Measurements from ENCODE around the gene RNF11. TPM values are rescaled to one million over a fixed set of nuclear protein-coding genes. Genes with fewer than 3 reads are reported as not detected.

Gene RNF11
- polyA plus RNA-seq, 1 donor from 2014 or later: 210 TPM

- H3K9ac ChIP-seq (ENCODE audit: low read length): no peak overlapping the region
- TF ChIP-seq POLR2AphosphoS5 (IDR thresholded peaks at IDR 0.05) (no peak), SMC3 (conservative IDR thresholded peaks at IDR 0.05; ENCODE audit: poor library complexity) (peak; percentile 64), MXI1 (conservative IDR thresholded peaks at IDR 0.05; ENCODE audit: poor library complexity, severe bottlenecking) (no peak), CTCF (IDR thresholded peaks at IDR 0.05; ENCODE audit: poor library complexity, severe bottlenecking) (peak; percentile 73), RAD21 (conservative IDR thresholded peaks at IDR 0.05) (peak; percentile 58)
- H2AFZ ChIP-seq (ENCODE audit: low read depth, low read length): no peak overlapping the region
- H3K79me2 ChIP-seq (replicated peaks; ENCODE audit: insufficient read depth, low read length): no peaks in the 10 kb centered on the region
- H3K4me2 ChIP-seq (ENCODE audit: low read length): no peak overlapping the region
- H3K36me3 ChIP-seq (ENCODE audit: insufficient read depth, low read length): no peaks in the 10 kb centered on the region
- no peaks in the 10 kb centered on the region for H3K9me3 ChIP-seq (ENCODE audit: low read length)
- H3K9me2 ChIP-seq (ENCODE audit: insufficient read depth, low read length): no peaks in the 10 kb centered on the region
- H3K4me3 ChIP-seq (ENCODE audit: low read length): no peak overlapping the region
- no peaks in the 10 kb centered on the region for H3K27me3 ChIP-seq (ENCODE audit: insufficient read depth, low read depth, low read length)
- H3F3A ChIP-seq (ENCODE audit: insufficient read depth, low read length, poor library complexity, severe bottlenecking): no peaks in the 10 kb centered on the region
- H4K20me1 ChIP-seq (ENCODE audit: insufficient read depth): no peaks in the 10 kb centered on the region
- H3K27ac ChIP-seq (ENCODE audit: low read length): no peak overlapping the region
These were observed 43.7 kb upstream of the RNF11 start for GRCh38 chr1:51192213-51192843.

DNA sequence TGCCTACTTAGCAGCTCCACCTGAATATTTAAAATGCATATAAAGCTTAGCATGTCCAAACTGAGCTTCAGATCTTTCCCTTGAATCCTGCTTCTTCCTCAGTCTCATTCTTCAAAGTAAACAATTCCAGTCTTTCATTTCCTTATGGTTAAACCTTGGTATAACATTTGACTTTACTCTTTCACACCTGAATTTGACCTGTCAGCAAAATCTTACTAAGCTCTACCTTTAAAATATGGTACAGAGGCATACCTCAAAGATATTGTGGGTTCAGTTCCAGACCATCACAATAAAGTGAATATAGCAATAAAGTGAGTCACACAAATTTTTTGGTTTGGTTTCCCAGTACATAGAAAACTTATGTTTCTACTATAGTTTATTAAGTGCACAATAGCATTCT, 42.5 kb upstream of the RNF11 start:
- no peak overlapping the region for H2AFZ ChIP-seq (ENCODE audit: low read depth, low read length)
- no peak overlapping the region for H3K9ac ChIP-seq (ENCODE audit: low read length)
- TF ChIP-seq EP300 (conservative IDR thresholded peaks at IDR 0.05; ENCODE audit: poor library complexity, severe bottlenecking) (no peak), POLR2AphosphoS5 (IDR thresholded peaks at IDR 0.05) (no peak), CTCF (IDR thresholded peaks at IDR 0.05; ENCODE audit: poor library complexity, severe bottlenecking) (no peak), TAF1 (IDR thresholded peaks at IDR 0.05; ENCODE audit: low read depth) (no peak), MXI1 (conservative IDR thresholded peaks at IDR 0.05; ENCODE audit: poor library complexity, severe bottlenecking) (no peak), RAD21 (conservative IDR thresholded peaks at IDR 0.05) (no peak), EZH2 (IDR thresholded peaks at IDR 0.05; ENCODE audit: borderline replicate concordance, insufficient read depth, low read length, poor library complexity, severe bottlenecking) (no peak), SMC3 (conservative IDR thresholded peaks at IDR 0.05; ENCODE audit: poor library complexity) (no peak)
- TF ChIP-seq, protein P1, sequence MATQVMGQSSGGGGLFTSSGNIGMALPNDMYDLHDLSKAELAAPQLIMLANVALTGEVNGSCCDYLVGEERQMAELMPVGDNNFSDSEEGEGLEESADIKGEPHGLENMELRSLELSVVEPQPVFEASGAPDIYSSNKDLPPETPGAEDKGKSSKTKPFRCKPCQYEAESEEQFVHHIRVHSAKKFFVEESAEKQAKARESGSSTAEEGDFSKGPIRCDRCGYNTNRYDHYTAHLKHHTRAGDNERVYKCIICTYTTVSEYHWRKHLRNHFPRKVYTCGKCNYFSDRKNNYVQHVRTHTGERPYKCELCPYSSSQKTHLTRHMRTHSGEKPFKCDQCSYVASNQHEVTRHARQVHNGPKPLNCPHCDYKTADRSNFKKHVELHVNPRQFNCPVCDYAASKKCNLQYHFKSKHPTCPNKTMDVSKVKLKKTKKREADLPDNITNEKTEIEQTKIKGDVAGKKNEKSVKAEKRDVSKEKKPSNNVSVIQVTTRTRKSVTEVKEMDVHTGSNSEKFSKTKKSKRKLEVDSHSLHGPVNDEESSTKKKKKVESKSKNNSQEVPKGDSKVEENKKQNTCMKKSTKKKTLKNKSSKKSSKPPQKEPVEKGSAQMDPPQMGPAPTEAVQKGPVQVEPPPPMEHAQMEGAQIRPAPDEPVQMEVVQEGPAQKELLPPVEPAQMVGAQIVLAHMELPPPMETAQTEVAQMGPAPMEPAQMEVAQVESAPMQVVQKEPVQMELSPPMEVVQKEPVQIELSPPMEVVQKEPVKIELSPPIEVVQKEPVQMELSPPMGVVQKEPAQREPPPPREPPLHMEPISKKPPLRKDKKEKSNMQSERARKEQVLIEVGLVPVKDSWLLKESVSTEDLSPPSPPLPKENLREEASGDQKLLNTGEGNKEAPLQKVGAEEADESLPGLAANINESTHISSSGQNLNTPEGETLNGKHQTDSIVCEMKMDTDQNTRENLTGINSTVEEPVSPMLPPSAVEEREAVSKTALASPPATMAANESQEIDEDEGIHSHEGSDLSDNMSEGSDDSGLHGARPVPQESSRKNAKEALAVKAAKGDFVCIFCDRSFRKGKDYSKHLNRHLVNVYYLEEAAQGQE (IDR thresholded peaks at IDR 0.05; ENCODE audit: borderline replicate concordance): no peak
- H3K4me2 ChIP-seq (ENCODE audit: low read length): no peak overlapping the region
- H3F3A ChIP-seq (ENCODE audit: insufficient read depth, low read length, poor library complexity, severe bottlenecking): no peaks in the 10 kb centered on the region
- H3K9me2 ChIP-seq (ENCODE audit: insufficient read depth, low read length): no peaks in the 10 kb centered on the region
- no peaks in the 10 kb centered on the region for H3K79me2 ChIP-seq (replicated peaks; ENCODE audit: insufficient read depth, low read length)
- H3K27me3 ChIP-seq (ENCODE audit: insufficient read depth, low read depth, low read length): no peaks in the 10 kb centered on the region
- no peaks in the 10 kb centered on the region for H4K20me1 ChIP-seq (ENCODE audit: insufficient read depth)
- no peak overlapping the region for H3K4me3 ChIP-seq (ENCODE audit: low read length)
- no peaks in the 10 kb centered on the region for H3K9me3 ChIP-seq (ENCODE audit: low read length)
- H3K36me3 ChIP-seq (ENCODE audit: insufficient read depth, low read length): no peaks in the 10 kb centered on the region
- H3K27ac ChIP-seq (ENCODE audit: low read length): no peak overlapping the region
